Stimulated activated naive CD8-positive, alpha-beta T cell treated with anti-CD3 and anti-CD28 coated beads, Interleukin-15, Interleukin-2, amounts not matched to agents 100 ng/mL and 50 ng/mL, for 24 hours (primary cell): ENCODE results near the gene DHRS3.
"Not testable (repeated sequence)": the region's sequence is repeated elsewhere in the genome, so short reads cannot be mapped to it uniquely, and the experiment has no call there.

Source experiments
- H3K27ac Mint-ChIP-seq: one replicate; pipeline ENCODE4 v1.8.0; 2021; ENCODE audit warnings: mild to moderate bottlenecking, mixed read lengths
- H3K27me3 Mint-ChIP-seq: one replicate; pipeline ENCODE4 v1.8.0; 2021; ENCODE audit warnings: mixed read lengths
- H3K36me3 Mint-ChIP-seq: one replicate; pipeline ENCODE4 v1.8.0; 2021; ENCODE audit warnings: low read depth, mixed read lengths
- H3K4me1 Mint-ChIP-seq: one replicate; pipeline ENCODE4 v1.8.0; 2021; ENCODE audit warnings: low read depth, mixed read lengths
- H3K4me3 Mint-ChIP-seq: one replicate; pipeline ENCODE4 v1.8.0; 2021; ENCODE audit warnings: mild to moderate bottlenecking, mixed read lengths
- H3K9me3 Mint-ChIP-seq: one replicate; pipeline ENCODE4 v1.8.0; 2021; ENCODE audit warnings: mixed read lengths

DHRS3 gene

DNA sequence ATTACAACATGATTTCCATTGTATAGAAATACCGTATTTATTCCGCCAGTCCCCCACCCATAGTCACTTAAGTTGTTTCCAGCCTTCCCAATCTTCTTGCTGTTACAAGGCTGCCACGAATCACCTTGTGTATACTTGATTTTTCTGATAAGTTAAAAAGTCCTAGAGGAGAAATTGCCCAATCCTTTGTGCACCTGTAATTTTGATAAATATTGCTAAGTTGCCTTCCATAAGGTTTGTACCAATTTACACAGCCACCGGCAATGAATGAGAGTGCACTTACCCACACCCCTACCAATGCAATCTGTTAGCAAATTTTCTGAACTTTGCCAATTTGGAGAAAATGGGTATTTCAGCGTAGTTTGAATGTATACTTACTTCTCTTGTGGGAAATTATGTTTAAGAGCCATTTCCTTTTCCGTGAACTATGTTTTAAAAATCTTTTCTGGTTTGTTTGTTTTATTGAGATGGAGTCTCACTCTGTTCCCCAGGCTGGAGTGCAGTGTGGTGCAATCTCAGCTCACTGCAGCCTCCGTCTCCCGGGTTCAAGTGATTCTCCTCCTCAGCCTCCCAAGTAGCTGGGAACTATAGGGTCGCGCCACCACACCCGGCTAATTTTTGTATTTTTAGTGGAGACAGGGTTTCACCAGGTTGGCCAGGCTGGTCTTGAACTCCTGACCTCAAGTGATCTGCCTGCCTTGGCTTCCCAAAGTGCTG is 87.4 kb downstream of the DHRS3 start:
- Mint-ChIP-seq H3K36me3 (peaks cover 5% of the 10 kb centered on the region), H3K27ac (no peak overlapping the region), H3K4me3 (no peak overlapping the region), H3K9me3 (peaks cover 4% of the 10 kb centered on the region), H3K4me1 (peaks cover 12% of the 10 kb centered on the region), H3K27me3 (no peaks in the 10 kb centered on the region)

DNA sequence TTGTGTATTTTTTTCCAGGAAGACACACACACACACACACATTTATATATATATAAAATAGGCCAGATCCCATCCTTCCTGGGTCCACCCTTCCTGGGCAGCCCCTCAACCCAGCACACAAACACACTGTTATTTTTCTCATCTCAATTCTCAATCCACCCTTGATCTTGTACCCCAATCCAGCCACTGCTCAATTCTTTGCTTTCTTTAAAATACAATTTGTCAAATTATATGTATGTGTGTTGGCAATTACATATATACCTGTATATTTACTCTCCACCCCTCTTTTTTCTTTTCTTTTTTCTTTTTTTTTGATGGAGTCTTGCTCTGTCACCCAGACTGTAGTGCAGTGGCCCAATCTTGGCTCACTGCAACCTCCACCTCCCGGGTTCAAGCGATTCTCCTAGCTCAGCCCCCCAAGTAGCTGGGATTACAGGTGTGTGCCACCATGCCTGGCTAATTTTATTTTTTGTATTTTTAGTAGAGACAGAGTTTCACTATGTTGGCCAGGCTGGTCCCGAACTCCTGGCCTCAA is 88.3 kb downstream of the DHRS3 start:
- Mint-ChIP-seq H3K27me3 (no peaks in the 10 kb centered on the region), H3K4me1 (peaks cover 12% of the 10 kb centered on the region), H3K27ac (peak overlapping the region; percentile 64), H3K9me3 (no peaks in the 10 kb centered on the region), H3K4me3 (no peak overlapping the region), H3K36me3 (no peaks in the 10 kb centered on the region)

- H3K27me3 Mint-ChIP-seq, result no peaks in the 10 kb centered on the region
- H3K27ac Mint-ChIP-seq, result no peak overlapping the region
Measured at GRCh38 chr1:12528021-12528852, 89.8 kb downstream of the DHRS3 start.

DNA sequence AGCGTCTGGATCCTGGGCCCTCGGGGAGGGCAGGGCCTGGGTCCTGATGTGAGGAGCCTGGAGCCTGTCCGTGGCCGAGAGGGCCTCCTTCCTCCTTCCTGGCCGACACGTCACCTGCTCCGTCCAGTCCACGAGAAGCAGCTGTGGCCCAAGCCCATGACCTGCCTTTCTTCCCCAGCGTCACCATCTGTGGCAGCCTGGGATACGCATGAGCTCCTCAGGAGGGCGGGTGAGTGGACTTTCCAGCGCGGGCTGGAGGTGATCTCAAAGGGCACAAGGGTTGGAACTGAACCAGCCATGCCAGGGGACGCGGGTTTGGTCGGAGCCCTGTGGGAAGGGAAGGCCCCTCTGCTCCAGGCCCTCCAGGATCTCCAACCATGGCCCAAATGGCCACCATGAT is 90.4 kb downstream of the DHRS3 start:
- Mint-ChIP-seq H3K4me1 (peaks cover 12% of the 10 kb centered on the region), H3K27me3 (no peaks in the 10 kb centered on the region), H3K36me3 (no peaks in the 10 kb centered on the region), H3K4me3 (no peak overlapping the region), H3K27ac (no peak overlapping the region), H3K9me3 (no peaks in the 10 kb centered on the region)

More at GRCh38 chr1:12528021-12528852, 89.8 kb downstream of the DHRS3 start:
- Mint-ChIP-seq H3K9me3 (no peaks in the 10 kb centered on the region), H3K36me3 (no peaks in the 10 kb centered on the region), H3K4me1 (peaks cover 12% of the 10 kb centered on the region), H3K4me3 (no peak overlapping the region)

GRCh38 chr1:12525311-12526181 is 92.5 kb downstream of the DHRS3 start:
- Mint-ChIP-seq H3K27ac (peak overlapping the region; percentile 80), H3K4me3 (no peak overlapping the region), H3K36me3 (no peaks in the 10 kb centered on the region), H3K9me3 (no peaks in the 10 kb centered on the region), H3K4me1 (peaks cover 12% of the 10 kb centered on the region), H3K27me3 (no peaks in the 10 kb centered on the region)

DNA sequence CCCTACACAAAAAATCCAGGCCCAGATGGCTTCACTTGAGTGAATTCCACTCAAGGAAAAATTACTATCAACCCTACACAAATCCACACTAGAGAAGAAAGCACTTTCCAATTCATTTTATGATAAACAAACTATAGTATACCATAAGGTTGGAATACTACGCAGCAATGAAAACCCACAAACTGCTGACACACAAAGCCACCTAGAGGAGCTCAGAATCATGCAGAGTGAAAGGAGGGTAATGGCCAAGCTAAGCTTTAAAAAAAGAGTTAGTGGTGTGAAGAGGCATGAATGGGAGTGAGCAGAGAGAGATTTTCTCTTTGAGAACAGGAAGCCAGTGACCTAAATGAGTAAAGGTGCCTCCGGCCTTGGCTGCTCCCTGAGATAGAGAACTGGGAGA is 93.7 kb downstream of the DHRS3 start:
- no peak overlapping the region for H3K4me3 Mint-ChIP-seq
- H3K4me1 Mint-ChIP-seq, result peaks cover 16% of the 10 kb centered on the region
- H3K9me3 Mint-ChIP-seq, result no peaks in the 10 kb centered on the region
- H3K36me3 Mint-ChIP-seq, result no peaks in the 10 kb centered on the region
- H3K27me3 Mint-ChIP-seq, result no peaks in the 10 kb centered on the region
- no peak overlapping the region for H3K27ac Mint-ChIP-seq

DNA sequence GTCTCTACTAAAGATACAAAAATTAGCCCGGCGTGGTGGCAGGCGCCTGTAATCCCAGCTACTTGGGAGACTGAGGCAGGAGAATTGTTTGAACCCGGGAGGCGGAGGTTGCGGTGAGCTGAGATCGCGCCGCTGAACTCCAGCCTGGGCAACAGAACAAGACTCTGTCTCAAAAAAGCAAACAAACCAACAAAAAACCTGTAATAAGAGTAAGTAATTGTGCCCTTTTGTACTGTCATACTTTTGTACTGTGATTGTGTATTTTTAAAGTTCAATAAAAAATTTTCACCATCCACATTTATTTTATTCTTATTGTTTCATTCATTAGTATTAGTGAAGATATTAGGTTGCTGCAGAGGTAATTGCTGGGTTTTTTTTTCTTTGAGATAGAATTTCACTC is 95.2 kb downstream of the DHRS3 start:
- H3K9me3 Mint-ChIP-seq, H3K27me3 Mint-ChIP-seq, H3K36me3 Mint-ChIP-seq, H3K4me3 Mint-ChIP-seq, H3K27ac Mint-ChIP-seq: not testable (repeated sequence)
- peaks cover 26% of the 10 kb centered on the region for H3K4me1 Mint-ChIP-seq

GRCh38 chr1:12521096-12521495 is 96.9 kb downstream of the DHRS3 start:
- no peaks in the 10 kb centered on the region for H3K9me3 Mint-ChIP-seq
- no peak overlapping the region for H3K27ac Mint-ChIP-seq
- peaks cover 38% of the 10 kb centered on the region for H3K4me1 Mint-ChIP-seq
- H3K27me3 Mint-ChIP-seq, result no peaks in the 10 kb centered on the region
- no peak overlapping the region for H3K4me3 Mint-ChIP-seq
- H3K36me3 Mint-ChIP-seq, result peaks cover 5% of the 10 kb centered on the region

- H3K27ac Mint-ChIP-seq, result peak overlapping the region; percentile 97
- peaks cover 45% of the 10 kb centered on the region for H3K4me1 Mint-ChIP-seq
- peak overlapping the region; percentile 30 for H3K4me3 Mint-ChIP-seq
- no peaks in the 10 kb centered on the region for H3K9me3 Mint-ChIP-seq
- H3K27me3 Mint-ChIP-seq, result no peaks in the 10 kb centered on the region
- H3K36me3 Mint-ChIP-seq, result peaks cover 5% of the 10 kb centered on the region
Measured at GRCh38 chr1:12519693-12520364, 98.2 kb downstream of the DHRS3 start.

- Mint-ChIP-seq H3K4me3 (peak overlapping the region; percentile 30), H3K27me3 (no peaks in the 10 kb centered on the region), H3K4me1 (peaks cover 53% of the 10 kb centered on the region), H3K9me3 (no peaks in the 10 kb centered on the region), H3K36me3 (peaks cover 5% of the 10 kb centered on the region), H3K27ac (peak overlapping the region; percentile 97)
Measured at GRCh38 chr1:12518931-12519692, 98.9 kb downstream of the DHRS3 start.
